Liver (tissue), 9 donors: ENCODE data around the gene DDX20. TPM values are rescaled to one million over a fixed set of nuclear protein-coding genes. Genes with fewer than 3 reads are reported as not detected.

Experiments used
- DNase-seq: peaks from one replicate; pipeline ENCODE4 v3.0.0-alpha.2; 2017; ENCODE audit warnings: low spot score
- H3K27ac ChIP-seq, 2 donors: one replicate each; pipeline ENCODE4 v1.7.0; 2013; ENCODE audit warnings: inconsistent platforms in 2 of 2, low read length in 2 of 2, control low read depth in 1 of 2, low read depth in 1 of 2, mild to moderate bottlenecking in 1 of 2
- H3K27me3 ChIP-seq, 4 donors: one replicate each; pipeline versions ENCODE4 v1.6.1 to v1.7.0; 2013; ENCODE audit warnings: low read length in 3 of 4, inconsistent platforms in 1 of 4, mild to moderate bottlenecking in 1 of 4, moderate library complexity in 1 of 4; ENCODE audit not compliant: control insufficient read depth in 4 of 4, insufficient read depth in 4 of 4
- H3K36me3 ChIP-seq, 4 donors: one replicate each; pipeline versions ENCODE4 v1.6.1 to v1.7.0; 2013; ENCODE audit warnings: low read length in 3 of 4, mild to moderate bottlenecking in 3 of 4, low read depth in 1 of 4, moderate library complexity in 1 of 4; ENCODE audit not compliant: control insufficient read depth in 4 of 4, insufficient read depth in 3 of 4
- H3K4me1 ChIP-seq, 4 donors: one replicate each; pipeline versions ENCODE4 v1.6.1 to v1.7.0; 2013; ENCODE audit warnings: low read length in 3 of 4, mild to moderate bottlenecking in 3 of 4, moderate library complexity in 1 of 4; ENCODE audit not compliant: control insufficient read depth in 4 of 4, insufficient read depth in 4 of 4
- H3K4me3 ChIP-seq, 3 donors: one replicate each; pipeline versions ENCODE4 v1.6.1 to v1.7.0; 2013; ENCODE audit warnings: low read length in 3 of 3, control low read depth in 1 of 3, low read depth in 1 of 3, mild to moderate bottlenecking in 1 of 3
- H3K9ac ChIP-seq, 2 donors: one replicate each; pipeline ENCODE4 v1.7.0; 2013; ENCODE audit warnings: low read length in 2 of 2, mild to moderate bottlenecking in 2 of 2, moderate library complexity in 2 of 2, control low read depth in 1 of 2, low read depth in 1 of 2
- H3K9me3 ChIP-seq, 4 donors: one replicate each; pipeline versions ENCODE4 v1.6.1 to v1.7.0; 2013; ENCODE audit warnings: low read length in 3 of 4; ENCODE audit not compliant: control insufficient read depth in 4 of 4
- EGR1 ChIP-seq, 2 donors: IDR thresholded peaks; 2 replicates each; pipeline ENCODE4 v1.6.1; 2016 to 2018; ENCODE audit warnings: antibody characterized with exemption in 2 of 2, low read depth in 2 of 2
- FOXA1 ChIP-seq: IDR thresholded peaks from 2 replicates; pipeline ENCODE4 v1.6.1; 2016; ENCODE audit warnings: antibody characterized with exemption
- FOXA2 ChIP-seq: IDR thresholded peaks from 2 replicates; pipeline ENCODE4 v1.6.1; 2016; ENCODE audit warnings: antibody characterized with exemption
- GABPA ChIP-seq, 2 donors: IDR thresholded peaks in 1 of 2; conservative IDR thresholded peaks in 1 of 2; 2 replicates each; pipeline ENCODE4 v1.6.1; 2016; ENCODE audit warnings: antibody characterized with exemption in 2 of 2, mild to moderate bottlenecking in 1 of 2, moderate library complexity in 1 of 2
- HNF4A ChIP-seq, 2 donors: conservative IDR thresholded peaks; 2 replicates each; pipeline ENCODE4 v1.6.1; 2016; ENCODE audit warnings: antibody characterized with exemption in 2 of 2, mild to moderate bottlenecking in 2 of 2
- HNF4G ChIP-seq: IDR thresholded peaks from 2 replicates; pipeline ENCODE4 v1.6.1; 2016; ENCODE audit warnings: antibody characterized with exemption
- JUND ChIP-seq, 2 donors: IDR thresholded peaks; 2 replicates each; pipeline ENCODE4 v1.6.1; 2016; ENCODE audit warnings: antibody characterized with exemption in 2 of 2
- NR2F2 ChIP-seq: IDR thresholded peaks from 2 replicates; pipeline ENCODE4 v1.6.1; 2016; ENCODE audit warnings: antibody characterized with exemption
- RAD21 ChIP-seq, 2 donors: IDR thresholded peaks; 2 replicates each; pipeline ENCODE4 v1.6.1; 2016; ENCODE audit warnings: antibody characterized with exemption in 2 of 2, mild to moderate bottlenecking in 2 of 2
- RXRA ChIP-seq, 2 donors: IDR thresholded peaks; 2 replicates each; pipeline ENCODE4 v1.6.1; 2017 to 2018; ENCODE audit warnings: antibody characterized with exemption in 2 of 2, mild to moderate bottlenecking in 1 of 2
- SP1 ChIP-seq: IDR thresholded peaks from 2 replicates; pipeline ENCODE4 v1.6.1; 2018; ENCODE audit warnings: antibody characterized with exemption, mild to moderate bottlenecking
- TAF1 ChIP-seq: conservative IDR thresholded peaks from 2 replicates; pipeline ENCODE4 v1.6.1; 2016; ENCODE audit warnings: antibody characterized with exemption, mild to moderate bottlenecking
- YY1 ChIP-seq: IDR thresholded peaks from 2 replicates; pipeline ENCODE4 v1.6.1; 2016; ENCODE audit warnings: antibody characterized with exemption, mild to moderate bottlenecking
- whole genome bisulfite sequencing: extraction: QIAGEN DNeasy Blood & Tissue Kit; methylation state at CpG from one replicate; pipeline ENCODE4 v1.1.7; 2013; 5-methylcytosine and 5-hydroxymethylcytosine counted together
- polyA plus RNA-seq, 2 donors: library from polyadenylated mRNA; stranded (reverse) in 1 of 2; unstranded in 1 of 2; fragments of 200-250 nt in 1 of 2; fragments of >200 nt in 1 of 2; fragmentation: Nextera tagmentation in 1 of 2; extraction: Ambion mirVana in 1 of 2; gene quantifications; one replicate each; pipeline versions ENCODE4 v1.2.1 to v1.2.3, GENCODE V29; 2013 to 2015
- total RNA-seq, 2 donors: library from RNA; depleted of rRNA; stranded (reverse); fragments of >200 nt; gene quantifications; one replicate each; pipeline ENCODE4 v1.2.3, GENCODE V29; 2014
- TF ChIP-seq, protein P1 (sequence below): fragments of 150-350 bp; IDR thresholded peaks from 2 replicates; pipeline ENCODE4 v1.5.1; 2017; ENCODE audit warnings: improper control_type of control experiment, low read depth, low read length; ENCODE audit not compliant: missing input control
- TF ChIP-seq, protein P2 (sequence below): IDR thresholded peaks from 2 replicates; pipeline ENCODE4 v1.6.1; 2016; ENCODE audit warnings: antibody characterized with exemption
- TF ChIP-seq, protein P3 (sequence below): IDR thresholded peaks from 2 replicates; pipeline ENCODE4 v1.6.1; 2016; ENCODE audit warnings: antibody characterized with exemption
- TF ChIP-seq, protein P4 (sequence below): IDR thresholded peaks from 2 replicates; pipeline ENCODE4 v1.6.1; 2016; ENCODE audit warnings: antibody characterized with exemption
- TF ChIP-seq, protein P5 (sequence below): IDR thresholded peaks from 2 replicates; pipeline ENCODE4 v1.6.1; 2016; ENCODE audit warnings: antibody characterized with exemption, mild to moderate bottlenecking
- donor health status: healthy.
- donor health status: healthy.
- donor health status: healthy.
- donor health status: healthy.
- donor health status: healthy.

The DDX20 gene
- total and polyA plus RNA-seq, 4 donors = 2.3 to 8.6 (median 4.6) TPM

DNA sequence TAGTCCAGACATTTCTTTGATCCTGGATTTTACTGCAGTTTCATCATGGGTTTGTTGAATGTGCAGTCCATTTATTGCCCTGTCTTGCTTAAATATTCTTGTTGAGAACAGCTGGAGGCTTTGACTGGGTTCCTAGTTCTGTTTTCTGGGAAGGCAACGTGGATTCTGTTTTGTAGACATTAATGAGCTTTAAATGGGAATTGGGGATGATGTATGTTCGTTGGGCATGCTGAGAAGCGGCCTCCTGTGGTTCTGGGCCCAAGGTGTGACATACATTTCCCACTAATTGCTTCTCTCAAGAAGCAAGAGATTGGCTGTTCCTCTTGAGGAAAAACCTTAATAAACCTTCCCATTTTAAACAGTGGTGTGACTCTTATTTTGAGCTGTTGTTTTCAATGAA is 39.4 kb upstream of the DDX20 start:
- no peak for DNase-seq
- no peak overlapping the region for H3K27ac ChIP-seq
- no peak overlapping the region for H3K4me3 ChIP-seq
- H3K9ac ChIP-seq = no peak overlapping the region
- TF ChIP-seq, protein P1, sequence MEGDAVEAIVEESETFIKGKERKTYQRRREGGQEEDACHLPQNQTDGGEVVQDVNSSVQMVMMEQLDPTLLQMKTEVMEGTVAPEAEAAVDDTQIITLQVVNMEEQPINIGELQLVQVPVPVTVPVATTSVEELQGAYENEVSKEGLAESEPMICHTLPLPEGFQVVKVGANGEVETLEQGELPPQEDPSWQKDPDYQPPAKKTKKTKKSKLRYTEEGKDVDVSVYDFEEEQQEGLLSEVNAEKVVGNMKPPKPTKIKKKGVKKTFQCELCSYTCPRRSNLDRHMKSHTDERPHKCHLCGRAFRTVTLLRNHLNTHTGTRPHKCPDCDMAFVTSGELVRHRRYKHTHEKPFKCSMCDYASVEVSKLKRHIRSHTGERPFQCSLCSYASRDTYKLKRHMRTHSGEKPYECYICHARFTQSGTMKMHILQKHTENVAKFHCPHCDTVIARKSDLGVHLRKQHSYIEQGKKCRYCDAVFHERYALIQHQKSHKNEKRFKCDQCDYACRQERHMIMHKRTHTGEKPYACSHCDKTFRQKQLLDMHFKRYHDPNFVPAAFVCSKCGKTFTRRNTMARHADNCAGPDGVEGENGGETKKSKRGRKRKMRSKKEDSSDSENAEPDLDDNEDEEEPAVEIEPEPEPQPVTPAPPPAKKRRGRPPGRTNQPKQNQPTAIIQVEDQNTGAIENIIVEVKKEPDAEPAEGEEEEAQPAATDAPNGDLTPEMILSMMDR = no peak
- no peak for TF ChIP-seq FOXA1
- TF ChIP-seq, protein P2, sequence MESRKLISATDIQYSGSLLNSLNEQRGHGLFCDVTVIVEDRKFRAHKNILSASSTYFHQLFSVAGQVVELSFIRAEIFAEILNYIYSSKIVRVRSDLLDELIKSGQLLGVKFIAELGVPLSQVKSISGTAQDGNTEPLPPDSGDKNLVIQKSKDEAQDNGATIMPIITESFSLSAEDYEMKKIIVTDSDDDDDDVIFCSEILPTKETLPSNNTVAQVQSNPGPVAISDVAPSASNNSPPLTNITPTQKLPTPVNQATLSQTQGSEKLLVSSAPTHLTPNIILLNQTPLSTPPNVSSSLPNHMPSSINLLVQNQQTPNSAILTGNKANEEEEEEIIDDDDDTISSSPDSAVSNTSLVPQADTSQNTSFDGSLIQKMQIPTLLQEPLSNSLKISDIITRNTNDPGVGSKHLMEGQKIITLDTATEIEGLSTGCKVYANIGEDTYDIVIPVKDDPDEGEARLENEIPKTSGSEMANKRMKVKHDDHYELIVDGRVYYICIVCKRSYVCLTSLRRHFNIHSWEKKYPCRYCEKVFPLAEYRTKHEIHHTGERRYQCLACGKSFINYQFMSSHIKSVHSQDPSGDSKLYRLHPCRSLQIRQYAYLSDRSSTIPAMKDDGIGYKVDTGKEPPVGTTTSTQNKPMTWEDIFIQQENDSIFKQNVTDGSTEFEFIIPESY = no peak
- no peak for TF ChIP-seq RAD21 (IDR thresholded peaks at IDR 0.05)
- no peak for TF ChIP-seq GABPA (IDR thresholded peaks at IDR 0.05 in 1 of 2, conservative IDR thresholded peaks at IDR 0.05 in 1 of 2)
- no peak for TF ChIP-seq SP1
- TF ChIP-seq, protein P3, sequence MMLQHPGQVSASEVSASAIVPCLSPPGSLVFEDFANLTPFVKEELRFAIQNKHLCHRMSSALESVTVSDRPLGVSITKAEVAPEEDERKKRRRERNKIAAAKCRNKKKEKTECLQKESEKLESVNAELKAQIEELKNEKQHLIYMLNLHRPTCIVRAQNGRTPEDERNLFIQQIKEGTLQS = no peak
- TF ChIP-seq HNF4A (conservative IDR thresholded peaks at IDR 0.05) = no peak
- TF ChIP-seq, protein P4, sequence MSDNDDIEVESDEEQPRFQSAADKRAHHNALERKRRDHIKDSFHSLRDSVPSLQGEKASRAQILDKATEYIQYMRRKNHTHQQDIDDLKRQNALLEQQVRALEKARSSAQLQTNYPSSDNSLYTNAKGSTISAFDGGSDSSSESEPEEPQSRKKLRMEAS = no peak
- TF ChIP-seq HNF4G = no peak
- no peak for TF ChIP-seq TAF1
- TF ChIP-seq JUND (IDR thresholded peaks at IDR 0.05) = no peak
- TF ChIP-seq EGR1 (IDR thresholded peaks at IDR 0.05; ENCODE audit: low read depth in 2 of 2) = no peak
- TF ChIP-seq, protein P5, sequence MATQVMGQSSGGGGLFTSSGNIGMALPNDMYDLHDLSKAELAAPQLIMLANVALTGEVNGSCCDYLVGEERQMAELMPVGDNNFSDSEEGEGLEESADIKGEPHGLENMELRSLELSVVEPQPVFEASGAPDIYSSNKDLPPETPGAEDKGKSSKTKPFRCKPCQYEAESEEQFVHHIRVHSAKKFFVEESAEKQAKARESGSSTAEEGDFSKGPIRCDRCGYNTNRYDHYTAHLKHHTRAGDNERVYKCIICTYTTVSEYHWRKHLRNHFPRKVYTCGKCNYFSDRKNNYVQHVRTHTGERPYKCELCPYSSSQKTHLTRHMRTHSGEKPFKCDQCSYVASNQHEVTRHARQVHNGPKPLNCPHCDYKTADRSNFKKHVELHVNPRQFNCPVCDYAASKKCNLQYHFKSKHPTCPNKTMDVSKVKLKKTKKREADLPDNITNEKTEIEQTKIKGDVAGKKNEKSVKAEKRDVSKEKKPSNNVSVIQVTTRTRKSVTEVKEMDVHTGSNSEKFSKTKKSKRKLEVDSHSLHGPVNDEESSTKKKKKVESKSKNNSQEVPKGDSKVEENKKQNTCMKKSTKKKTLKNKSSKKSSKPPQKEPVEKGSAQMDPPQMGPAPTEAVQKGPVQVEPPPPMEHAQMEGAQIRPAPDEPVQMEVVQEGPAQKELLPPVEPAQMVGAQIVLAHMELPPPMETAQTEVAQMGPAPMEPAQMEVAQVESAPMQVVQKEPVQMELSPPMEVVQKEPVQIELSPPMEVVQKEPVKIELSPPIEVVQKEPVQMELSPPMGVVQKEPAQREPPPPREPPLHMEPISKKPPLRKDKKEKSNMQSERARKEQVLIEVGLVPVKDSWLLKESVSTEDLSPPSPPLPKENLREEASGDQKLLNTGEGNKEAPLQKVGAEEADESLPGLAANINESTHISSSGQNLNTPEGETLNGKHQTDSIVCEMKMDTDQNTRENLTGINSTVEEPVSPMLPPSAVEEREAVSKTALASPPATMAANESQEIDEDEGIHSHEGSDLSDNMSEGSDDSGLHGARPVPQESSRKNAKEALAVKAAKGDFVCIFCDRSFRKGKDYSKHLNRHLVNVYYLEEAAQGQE = no peak
- no peak for TF ChIP-seq NR2F2
- no peak for TF ChIP-seq FOXA2
- TF ChIP-seq RXRA (IDR thresholded peaks at IDR 0.05) = no peak
- no peak for TF ChIP-seq YY1
- WGBS = 89% methylated on average over 3 of the region's 3 CpGs
- H3K36me3 ChIP-seq = no peaks in the 10 kb centered on the region
- no peaks in the 10 kb centered on the region for H3K9me3 ChIP-seq
- H3K4me1 ChIP-seq = no peaks in the 10 kb centered on the region
- no peaks in the 10 kb centered on the region for H3K27me3 ChIP-seq
